C1 segment of cervical spinal cord (tissue), 14 donors: ENCODE measurements around the gene SSRP1.

Experiments used
- DNase-seq, 14 donors: peaks; one replicate each; lab custom pipeline; 2025; lab: John Stamatoyannopoulos, UW

Gene SSRP1

DNA sequence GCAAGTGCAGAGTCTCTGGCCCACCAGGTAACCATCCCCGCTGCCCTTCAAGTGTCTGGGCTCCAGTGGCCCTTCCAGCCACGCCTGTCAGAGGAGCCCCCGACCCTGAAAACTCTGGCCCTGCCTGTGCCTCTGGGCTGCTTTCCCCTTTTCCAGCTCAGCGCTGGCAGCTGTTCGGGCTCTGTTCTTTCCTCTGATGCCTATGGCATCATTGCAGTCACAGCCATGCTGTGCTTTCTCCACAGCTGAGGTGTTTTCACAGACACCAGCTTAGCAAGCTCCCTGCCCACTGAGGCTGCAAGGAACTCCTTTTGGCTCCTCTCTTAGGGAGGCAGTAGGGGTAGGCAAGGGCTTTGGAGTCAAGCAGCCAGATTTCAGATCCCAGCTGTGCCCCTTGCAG is 23.7 kb upstream of the SSRP1 start:
- no peak for DNase-seq

DNA sequence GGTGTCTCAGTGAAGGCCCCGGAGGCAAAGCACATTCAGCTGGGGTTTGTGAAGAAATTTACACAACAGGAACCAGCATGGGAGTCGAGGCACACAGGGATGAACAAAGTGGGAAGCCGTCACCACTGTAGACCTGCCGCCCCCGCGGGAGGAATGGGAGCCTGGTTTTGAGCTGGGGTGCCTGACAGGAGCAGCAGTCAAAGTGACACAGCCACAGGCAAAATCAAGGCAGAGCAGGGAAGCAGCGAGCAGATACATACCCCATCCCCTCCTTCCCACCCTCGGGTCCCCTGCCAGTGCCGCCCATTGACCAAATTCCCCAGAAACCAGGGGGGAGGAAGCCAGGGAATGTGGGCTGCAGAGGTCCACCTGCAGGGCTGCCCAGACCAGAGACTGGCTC is 23.3 kb upstream of the SSRP1 start:
- no peak for DNase-seq

DNA sequence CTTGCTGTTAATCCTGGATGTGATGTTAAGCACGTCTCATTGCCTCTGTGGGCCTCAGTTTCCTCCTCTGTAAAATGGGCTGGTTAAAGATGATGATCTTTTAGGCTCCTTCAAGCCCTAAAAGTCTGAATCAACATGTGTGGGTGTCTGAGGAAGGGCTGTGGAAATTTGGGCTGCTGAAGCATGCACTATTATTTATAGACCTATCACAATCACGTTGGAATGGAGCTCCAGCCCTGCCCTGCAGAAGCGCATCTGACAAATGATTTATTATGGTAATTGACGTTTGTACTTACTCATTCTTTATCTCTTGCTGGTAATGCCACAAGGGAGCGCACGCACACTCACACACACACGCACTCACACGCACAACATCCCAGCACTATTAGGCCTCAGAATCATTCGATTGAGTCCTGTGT is 22.9 kb upstream of the SSRP1 start:
- no peak for DNase-seq

DNA sequence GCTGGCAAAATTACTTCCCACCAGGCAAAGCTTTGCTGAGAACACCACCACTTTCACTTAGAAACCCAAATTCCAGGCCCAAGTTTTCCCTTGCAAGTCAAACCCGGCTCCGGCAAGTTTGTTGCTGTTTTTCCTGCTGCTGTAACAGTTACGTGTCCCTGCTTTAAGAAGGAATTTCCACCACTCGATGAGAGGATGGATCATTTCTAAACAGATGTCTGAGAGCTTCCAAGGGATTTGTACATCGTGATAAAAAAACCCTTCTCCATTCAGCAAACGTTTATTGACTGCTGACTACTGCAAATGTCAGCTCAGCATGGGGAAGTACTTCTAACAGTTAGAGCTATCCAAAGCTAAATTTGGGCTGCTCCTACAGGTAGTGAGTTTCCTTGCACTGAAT is 22.2 kb upstream of the SSRP1 start:
- no peak for DNase-seq

DNA sequence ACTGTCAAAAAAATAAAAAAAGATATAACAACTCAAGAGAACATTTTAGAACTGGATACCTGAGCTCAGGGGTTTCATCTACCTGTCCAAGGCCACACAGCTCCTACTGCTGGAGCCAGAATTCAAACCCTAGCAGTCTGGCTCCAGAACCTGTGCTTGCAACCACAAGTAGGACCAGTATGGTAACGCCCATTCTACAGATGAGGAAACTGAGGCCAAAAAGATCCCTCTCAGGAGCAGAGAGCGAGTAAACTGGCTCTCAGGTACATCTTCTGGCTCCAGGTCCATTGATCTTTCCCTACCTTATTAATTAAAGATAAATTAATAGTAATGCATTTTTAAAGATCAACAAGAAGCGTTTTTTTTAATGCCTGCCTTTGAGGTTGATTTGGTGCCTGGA is 21.6 kb upstream of the SSRP1 start:
- DNase-seq: no peak

DNA sequence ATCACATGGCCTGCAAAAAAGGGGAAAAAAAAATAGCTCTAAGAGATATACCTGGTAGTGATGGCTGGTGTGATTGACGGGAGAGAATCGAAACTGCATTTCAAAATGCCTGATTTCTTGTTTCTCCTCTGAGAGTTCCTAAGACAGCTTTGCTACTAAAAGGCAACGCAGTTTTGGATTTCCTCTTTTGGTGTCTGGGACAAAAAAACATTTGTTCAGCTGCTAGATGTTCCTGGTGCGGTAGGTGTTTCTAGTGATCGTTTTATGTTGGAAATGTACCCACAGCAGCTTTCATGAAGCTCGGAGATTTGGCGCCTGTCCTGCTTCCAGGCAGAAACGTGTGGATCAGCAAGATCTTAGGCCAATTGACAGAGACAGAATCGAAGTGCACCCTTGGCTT is 20.6 kb upstream of the SSRP1 start:
- DNase-seq: no peak

- DNase-seq: no peak
Observed at GRCh38 chr11:57354699-57355098, 19.0 kb upstream of the SSRP1 start.

GRCh38 chr11:57353852-57354251 is 18.2 kb upstream of the SSRP1 start:
- no peak for DNase-seq

- DNase-seq: no peak
Observed at GRCh38 chr11:57353446-57353845, 17.8 kb upstream of the SSRP1 start.

DNA sequence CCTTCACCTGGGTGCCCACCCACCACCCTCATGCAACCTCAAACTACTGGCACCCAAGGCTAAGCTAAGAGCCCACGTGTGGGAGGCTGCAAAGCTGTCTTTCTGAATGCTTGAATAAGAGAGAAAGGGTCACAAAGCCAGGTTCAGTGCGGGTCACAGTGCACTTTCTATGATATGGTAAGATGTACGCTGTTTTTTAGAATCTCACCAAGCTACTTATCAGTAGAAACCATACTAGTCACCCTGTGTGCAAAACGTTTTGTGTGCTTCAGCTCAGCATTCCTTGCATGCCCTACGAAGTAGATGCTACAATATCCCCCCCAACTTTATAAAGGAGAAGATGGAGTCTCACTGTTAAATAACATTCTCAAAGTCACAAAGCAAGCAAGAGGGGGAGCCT is 17.3 kb upstream of the SSRP1 start:
- DNase-seq: no peak

DNA sequence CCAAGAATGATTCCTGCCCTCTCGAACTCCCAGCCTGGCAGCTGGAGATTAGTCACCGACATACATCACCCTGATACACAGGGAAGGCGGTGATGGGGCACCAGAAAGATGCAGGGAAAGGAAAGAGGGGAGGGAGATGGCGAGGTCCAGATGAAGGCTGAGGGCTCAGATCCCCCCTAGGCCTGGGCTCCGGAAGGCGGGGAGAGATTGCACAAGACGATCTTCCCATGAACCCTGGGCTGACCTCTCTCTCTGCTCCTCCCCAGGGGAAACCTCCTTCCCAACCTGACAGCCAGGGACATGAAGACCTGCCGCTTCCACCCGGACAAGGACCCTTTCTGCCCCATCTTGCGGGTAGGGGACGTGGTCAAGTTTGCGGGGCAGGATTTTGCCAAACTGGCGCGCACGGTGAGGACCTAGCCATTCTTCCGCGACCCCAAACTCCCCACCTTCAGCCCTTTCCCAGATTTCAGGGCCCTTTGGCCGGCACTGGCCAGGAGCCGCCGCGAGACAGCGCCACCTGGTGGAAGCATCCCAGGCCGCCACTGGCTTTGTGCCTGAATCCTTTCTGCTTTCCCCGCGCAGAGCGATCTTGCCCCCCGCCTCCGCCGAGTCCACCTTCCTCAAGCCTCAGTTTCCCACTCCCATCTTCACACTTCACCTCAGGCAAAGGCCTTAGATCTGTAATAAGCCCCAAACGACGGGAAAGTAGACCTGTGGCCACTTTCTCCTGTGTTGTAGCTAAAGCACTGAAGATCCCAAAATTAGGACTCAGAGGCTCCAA is 14.0 kb upstream of the SSRP1 start:
- DNase-seq: peak in 12 of 14 donors; percentile 3 to 72 (median 29)

DNA sequence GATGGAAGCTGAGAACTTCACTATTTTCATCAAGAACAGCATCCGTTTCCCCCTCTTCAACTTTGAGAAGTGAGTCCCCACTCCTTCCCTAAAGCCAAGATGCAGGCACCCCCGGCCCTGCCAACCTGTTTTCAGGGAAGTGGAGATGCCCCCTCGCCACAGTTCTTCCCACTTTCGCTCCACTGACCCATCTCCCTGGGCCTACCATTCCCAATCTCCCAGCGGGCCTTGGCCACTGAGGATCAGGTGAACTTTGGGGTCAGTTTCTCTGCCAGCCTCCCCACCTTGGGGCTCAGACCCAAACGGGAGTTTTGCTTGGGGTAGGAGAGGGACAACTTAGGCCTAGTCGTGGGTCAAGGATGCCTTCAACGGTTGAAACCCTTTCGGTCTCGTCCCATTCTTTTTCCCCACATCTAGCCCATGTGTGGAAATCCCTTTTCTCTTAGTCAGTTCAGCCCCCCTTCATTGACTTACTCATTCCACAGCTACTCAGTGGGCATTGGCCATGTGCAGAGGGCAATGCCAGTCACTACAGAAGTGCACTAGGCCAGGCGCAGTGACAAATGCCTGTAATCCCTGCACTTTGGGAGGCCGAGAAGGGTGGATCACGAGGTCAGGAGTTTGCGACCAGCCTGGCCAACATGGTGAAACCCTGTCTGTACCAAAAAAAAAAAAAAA is 13.1 kb upstream of the SSRP1 start:
- no peak for DNase-seq

GRCh38 chr11:57348052-57348451 is 12.4 kb upstream of the SSRP1 start:
- no peak for DNase-seq

GRCh38 chr11:57347336-57347735 is 11.6 kb upstream of the SSRP1 start:
- DNase-seq: no peak

DNA sequence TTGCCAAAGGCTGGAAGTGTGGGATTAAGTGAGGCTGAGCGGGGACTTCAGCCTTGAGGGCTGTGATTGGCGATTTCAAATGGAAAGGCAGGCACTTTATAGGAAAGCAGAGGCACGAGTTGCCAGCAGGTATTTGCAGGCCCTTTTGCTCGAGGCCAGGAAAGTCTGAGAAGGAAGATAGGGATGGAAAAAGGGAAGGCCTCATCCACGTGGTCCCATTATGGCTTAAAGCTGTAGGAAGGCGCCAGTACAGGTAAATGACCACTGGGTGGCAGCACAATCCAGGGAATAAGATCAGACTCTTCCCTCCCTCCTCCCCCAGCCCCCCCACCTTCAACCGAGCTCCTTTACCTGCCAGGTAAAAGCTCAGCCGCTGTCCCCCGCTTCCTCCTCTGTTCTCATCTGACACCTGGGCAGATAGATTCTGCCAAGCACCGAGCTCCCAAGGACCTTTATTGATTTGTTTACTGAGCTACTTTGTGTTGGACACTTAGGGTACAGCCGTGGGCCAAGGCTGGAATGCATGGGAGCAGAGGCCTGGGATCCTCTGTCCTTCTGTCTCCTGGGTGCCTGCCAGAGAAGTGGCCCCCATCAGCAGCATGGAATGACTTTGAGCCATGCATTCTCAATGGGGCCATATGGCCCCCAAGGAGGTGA is 10.0 kb upstream of the SSRP1 start:
- peak in 10 of 14 donors; percentile 5 to 58 (median 30) for DNase-seq

GRCh38 chr11:57344826-57345225 is 9.1 kb upstream of the SSRP1 start:
- no peak for DNase-seq

GRCh38 chr11:57343825-57344224 is 8.1 kb upstream of the SSRP1 start:
- DNase-seq: no peak

DNA sequence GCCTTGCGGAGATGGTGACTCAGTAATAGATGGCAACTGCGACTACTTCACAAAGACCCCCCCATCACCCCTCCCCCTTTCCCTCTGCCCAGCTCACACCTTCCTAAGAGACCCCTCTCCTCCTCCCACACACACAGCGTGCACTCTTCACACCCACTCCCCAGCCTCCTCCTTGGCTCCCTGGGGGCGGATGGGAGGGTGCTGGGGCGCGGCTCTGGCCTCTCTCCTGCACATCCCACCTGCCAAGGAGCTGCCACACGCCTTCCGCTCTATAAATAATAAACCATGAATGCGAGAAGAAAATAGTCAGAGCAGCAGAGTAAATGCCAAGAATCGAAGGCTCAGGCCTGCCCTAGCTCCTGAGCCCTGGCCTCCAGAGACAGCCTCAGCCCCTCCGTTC is 7.0 kb upstream of the SSRP1 start:
- DNase-seq: no peak

DNA sequence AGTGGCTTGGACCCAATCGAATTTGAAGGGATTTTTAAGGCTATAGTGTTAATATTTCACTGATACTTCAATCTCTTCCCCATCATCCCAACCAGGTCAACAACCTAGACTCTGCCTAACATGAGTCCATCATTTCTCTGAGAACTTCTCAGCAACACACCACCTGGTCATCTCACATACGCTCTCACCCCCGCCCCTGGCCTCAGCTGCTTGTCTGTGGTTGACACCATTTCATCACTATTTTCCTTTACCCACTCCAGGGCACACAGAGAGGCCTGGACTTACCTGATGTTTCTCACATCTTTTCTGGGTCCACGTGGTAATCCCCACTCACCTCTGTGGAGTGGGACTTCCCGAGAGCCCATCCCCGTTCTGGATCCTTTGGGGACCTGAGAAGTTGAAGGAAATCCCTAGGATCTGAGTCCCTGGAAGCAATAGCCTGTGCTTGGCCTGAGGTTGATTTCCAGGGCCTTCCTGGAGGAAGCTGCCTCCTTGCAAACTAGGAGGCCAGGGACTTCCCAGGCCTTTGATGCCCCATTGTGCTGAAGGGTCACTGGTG is 5.6 kb upstream of the SSRP1 start:
- no peak for DNase-seq

- no peak for DNase-seq
Observed at GRCh38 chr11:57340039-57340615, 4.4 kb upstream of the SSRP1 start.

DNA sequence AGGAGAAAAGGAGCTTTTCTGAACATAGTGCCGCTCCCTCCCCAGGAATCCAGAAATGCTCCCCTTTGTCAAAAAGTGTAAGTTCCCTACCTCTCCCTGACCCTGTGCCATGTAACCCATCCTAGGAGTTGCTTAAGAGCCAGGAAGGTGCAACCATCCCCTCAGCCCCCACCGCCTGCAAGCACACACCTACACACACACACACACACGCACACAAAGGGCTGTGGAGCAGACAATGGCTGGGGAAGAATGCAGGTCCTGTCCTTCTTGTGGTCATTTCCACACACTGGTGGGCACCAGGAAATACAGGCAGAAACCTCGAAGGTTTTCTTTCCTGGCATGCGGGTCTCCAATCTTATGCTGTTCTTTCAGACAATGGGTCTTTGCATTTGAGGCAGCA is 3.6 kb upstream of the SSRP1 start:
- no peak for DNase-seq

DNA sequence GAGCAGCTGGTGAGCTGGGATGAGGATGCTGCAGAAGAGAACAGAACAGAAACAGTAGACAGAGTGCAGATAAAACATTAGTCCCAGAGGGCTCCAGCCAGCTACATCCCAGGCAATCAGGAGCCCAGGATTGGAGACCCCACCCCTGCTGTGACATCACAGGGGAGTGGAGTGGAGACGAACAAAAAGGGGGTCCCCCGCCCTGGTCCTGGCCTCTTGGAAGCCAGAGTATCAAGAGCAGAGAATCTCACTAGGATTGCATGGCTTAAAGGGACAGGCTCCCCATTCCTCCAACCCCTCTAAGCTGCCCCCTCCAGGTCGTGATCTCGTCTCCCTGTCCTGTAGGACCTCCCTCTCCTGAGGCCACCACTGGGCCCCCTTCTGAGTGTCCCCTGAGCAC is 2.5 kb upstream of the SSRP1 start, which contains the start of gene P2RX3:
P2RX3 (plus strand) TSS at position 211 of the 400 bp plus-strand sequence. CDS start 199 bp downstream, outside the sequence.
- no peak for DNase-seq
